Dedifferentiated amniotic fluid mesenchymal stem cell (primary cell): ENCODE data around the gene RFX6.
"Not testable (repeated sequence)": the region's sequence is repeated elsewhere in the genome, so short reads cannot be mapped to it uniquely, and the experiment has no call there.

Experiments used
- DNase-seq: peaks from one replicate; pipeline ENCODE4 v3.0.0-alpha.2; 2016; ENCODE audit errors: extremely low spot score

RFX6 gene

GRCh38 chr6:116876635-116877611 lies at the start of gene RFX6:
Gene RFX6 (plus strand): TSS chr6:116877242. CDS start chr6:116877276, 34 bp downstream.
- no peak for DNase-seq

DNA sequence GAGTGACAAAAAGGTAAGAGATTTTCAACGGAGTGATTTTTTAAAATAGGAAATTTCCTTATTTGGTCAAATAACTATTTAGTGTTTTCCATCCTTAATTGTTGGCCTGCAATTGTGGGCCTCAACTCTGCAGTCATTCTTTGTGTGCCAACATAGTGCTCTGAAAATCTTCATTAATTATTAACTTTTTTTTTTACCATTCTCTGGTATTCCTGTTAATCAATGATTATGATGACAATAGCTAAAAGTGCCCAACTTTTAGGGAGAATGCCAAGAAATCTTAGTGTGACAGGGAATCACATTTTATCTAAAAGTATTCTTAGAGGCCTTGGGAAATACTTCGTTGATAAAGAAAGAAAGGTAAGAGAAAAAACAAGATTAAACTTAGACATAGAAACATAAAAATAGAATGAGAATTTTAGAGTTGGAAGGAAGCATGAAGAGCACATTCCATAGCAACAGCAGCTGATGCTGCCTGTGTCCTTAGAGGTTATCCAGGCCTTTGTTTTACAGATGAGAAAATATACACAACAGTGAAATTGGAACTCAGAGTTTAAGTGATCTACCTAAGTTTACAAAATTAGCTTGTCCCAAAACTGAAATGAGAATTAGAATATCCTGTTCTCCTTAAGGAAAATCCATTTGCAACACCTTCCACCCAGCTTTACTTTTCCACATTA lies 49.3 kb upstream of the RFX6 start:
- DNase-seq, result no peak

DNA sequence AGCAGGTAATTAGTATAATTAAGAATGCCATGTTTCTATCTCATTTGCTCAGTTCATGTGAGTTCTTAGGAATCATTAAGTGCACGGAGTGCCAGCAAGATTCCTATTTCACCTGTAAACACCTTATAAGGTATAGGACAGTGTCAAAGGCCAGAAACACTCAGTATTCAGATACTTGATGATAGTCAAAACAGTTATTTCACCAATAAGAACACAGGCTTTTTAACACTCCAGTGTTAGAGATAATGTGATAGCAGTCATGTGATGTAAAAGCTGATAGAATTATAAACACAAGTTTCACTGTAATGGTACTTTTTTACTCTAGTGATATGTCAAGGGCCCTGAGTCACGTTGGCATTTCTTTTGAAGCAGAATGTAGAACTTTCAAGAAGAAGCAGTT lies 48.1 kb upstream of the RFX6 start, which contains the start of gene GPRC6A:
Gene GPRC6A, minus strand, starts transcription at position 101 of the 400 bp plus-strand sequence. Its CDS starts 70 bp downstream, at position 31.
- DNase-seq, result no peak

- not testable (repeated sequence) for DNase-seq
Measured at GRCh38 chr6:116834526-116834925, 42.5 kb upstream of the RFX6 start.

- DNase-seq, result no peak
Measured at GRCh38 chr6:116836606-116837342, 40.3 kb upstream of the RFX6 start.

DNA sequence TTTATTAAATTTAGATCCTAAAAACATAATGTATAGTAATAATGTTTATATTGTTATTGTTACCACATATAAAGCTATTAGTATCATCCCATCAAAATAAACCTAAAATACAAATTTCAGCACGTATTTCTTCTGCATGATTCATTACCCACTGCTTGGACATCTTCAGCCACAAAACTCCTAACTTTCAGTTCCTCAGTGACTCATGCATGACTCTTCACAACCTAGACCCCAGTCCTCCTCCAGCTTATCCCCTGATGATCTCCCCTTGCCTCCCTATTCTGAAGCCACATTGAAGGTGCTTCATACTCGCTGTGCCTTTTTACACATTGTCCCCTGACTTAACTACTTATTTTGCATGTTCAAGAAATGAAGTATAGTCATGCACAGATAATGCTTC lies 37.0 kb upstream of the RFX6 start:
- no peak for DNase-seq

- no peak for DNase-seq
Measured at GRCh38 chr6:116842459-116842858, 34.6 kb upstream of the RFX6 start.

DNA sequence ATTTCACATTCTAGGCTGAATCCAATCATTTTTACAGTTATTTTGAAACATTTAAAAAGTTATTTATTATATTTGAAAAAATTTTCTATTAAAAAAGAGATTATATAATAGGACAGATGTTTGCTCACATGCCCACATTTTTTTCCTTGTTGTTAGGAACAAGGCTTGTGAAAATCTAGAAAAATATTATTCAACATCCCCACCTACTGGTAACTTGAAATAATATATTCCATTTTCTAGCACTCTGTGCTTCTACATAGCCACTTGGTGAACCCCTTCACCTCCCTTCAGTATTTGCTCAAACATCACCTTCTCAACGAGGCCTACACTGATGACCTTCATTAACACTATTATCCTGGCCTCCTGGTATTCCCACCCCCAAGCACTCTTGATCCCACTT lies 29.8 kb upstream of the RFX6 start:
- peak; percentile 61 for DNase-seq

- DNase-seq, result no peak
Measured at GRCh38 chr6:116858060-116858459, 19.0 kb upstream of the RFX6 start.

GRCh38 chr6:116859264-116859663 lies 17.8 kb upstream of the RFX6 start:
- no peak for DNase-seq

DNA sequence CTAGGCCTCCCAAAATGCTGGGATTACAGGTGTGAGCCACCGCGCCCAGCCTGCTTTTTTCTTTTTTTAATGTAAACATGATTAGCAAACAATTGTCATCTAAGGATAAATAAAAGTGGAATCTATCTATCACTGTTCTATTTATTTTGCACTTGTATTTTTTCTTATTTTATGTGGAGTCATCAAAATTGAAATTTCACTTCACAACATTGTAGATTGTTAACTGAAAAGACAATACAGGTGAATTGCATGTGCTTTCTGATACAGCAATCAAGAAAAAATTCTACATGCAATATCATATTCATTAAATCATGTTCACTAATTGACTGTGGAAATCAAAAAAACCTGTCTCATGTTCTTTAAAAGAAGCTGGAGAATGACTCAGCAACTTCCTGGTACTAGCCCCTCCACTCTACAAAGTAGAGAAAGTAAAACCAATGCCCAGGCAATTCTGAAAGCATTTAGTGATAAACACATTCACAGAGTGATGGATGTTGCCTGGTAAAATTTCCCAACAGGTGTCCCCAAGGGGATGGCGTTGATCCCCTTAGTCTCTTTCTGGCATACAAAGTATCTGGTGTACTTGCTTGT lies 10.7 kb upstream of the RFX6 start:
- DNase-seq, result no peak

- no peak for DNase-seq
Measured at GRCh38 chr6:116872771-116873170, 4.3 kb upstream of the RFX6 start.

- DNase-seq, result no peak
Measured at GRCh38 chr6:116876107-116876506, 935 bp upstream of the RFX6 start.

- DNase-seq, result no peak
Measured at GRCh38 chr6:116877743-116878142, 701 bp downstream of the RFX6 start.

DNA sequence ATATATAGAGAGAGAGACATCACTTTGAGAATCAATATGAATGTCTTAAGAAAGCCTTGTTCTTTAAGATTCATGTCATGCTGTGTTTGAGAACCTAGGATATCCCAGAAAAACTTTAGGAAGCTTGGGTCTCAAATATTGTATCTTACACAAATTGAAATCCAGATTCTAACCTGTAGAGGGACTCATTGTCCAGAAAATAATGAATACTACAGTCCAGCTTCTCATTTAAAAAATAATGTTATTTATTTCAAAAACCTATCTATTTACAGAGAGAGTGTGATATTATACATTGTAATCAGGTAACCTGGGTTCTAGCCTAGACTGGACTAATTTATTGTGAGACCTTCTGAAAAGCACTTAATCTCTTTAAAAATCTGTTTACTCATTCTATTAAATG lies 4.2 kb downstream of the RFX6 start:
- DNase-seq, result no peak

DNA sequence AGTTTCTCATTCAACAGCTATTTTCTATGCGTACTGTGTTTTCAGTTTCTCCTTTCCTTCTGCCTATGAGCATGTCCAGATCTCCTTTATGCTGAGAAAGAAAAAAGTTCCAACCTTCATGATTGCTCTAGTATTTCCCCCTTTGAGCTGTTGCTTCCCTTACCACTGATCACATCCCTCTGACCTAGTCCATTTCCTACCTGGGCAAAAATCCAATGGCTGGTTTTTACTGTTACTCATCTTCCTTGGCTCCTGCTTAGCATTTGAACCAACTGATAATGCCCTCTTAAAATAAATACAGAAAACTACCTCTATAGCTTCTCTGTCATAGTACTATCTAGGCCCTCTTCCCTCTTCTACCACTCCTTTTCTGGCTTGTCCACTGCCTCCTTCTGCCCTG lies 6.0 kb downstream of the RFX6 start:
- no peak for DNase-seq

GRCh38 chr6:116884530-116884929 lies 7.5 kb downstream of the RFX6 start:
- no peak for DNase-seq

- no peak for DNase-seq
Measured at GRCh38 chr6:116887168-116887567, 10.1 kb downstream of the RFX6 start.

- no peak for DNase-seq
Measured at GRCh38 chr6:116887894-116888293, 10.9 kb downstream of the RFX6 start.

DNA sequence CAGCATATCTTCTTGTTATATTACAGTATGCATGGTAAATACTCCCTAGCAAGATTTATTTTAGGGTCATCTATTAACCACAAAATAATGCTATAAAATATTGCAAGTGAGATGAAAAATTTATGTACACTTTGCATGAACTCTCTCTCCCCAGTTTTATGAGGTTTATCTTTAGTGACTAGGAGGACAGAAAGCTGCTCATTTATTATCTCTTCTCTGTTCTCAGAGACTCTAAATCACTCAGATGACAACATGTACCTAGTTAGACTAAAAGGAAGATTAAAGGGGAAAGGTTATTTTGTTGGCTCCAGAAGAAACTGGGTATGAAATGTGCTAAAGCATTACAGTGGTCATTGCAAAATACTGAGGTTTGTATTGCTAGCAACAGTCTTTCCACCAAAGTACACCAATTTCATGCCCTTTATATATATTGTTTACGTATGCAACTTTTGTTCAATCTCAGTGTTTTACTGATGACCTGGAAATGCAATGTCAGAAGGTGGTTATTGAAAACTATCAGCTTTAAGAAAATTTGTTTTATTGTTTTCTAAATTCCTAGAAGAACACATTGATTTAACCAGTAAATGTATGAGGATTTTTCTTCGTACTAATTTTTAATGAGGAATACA lies 11.8 kb downstream of the RFX6 start:
- no peak for DNase-seq

GRCh38 chr6:116894669-116895068 lies 17.6 kb downstream of the RFX6 start:
- DNase-seq, result no peak
